HEK293 (cell line): ENCODE data around the gene ODR4.

ENCODE experiments used
- CTCF ChIA-PET: fragments of 350-600 bp; formaldehyde crosslinking; extraction: SDS; loops from one replicate; lab custom pipeline; 2021; ENCODE audit warnings: antibody characterized with exemption; lab: Yijun Ruan, JAX
- POLR2A ChIA-PET: fragments of 300-600 bp; formaldehyde crosslinking; extraction: SDS; loops from one replicate; lab custom pipeline; 2020; ENCODE audit warnings: antibody characterized with exemption, inconsistent platforms; lab: Yijun Ruan, JAX
- H3K27ac ChIP-seq: fragments of 200-500 bp; sonication (Bioruptor generic); 2 replicates; pipeline ENCODE4 v1.5.1; 2014; ENCODE audit warnings: low read depth, low read length, control low read depth, inconsistent platforms; ENCODE audit errors: extremely low read depth
- H3K36me3 ChIP-seq, 2 experiments: fragments of 200-500 bp in 1 of 2; sonication (Bioruptor generic) in 1 of 2; 1 replicate in 1 of 2; 2 replicates in 1 of 2; pipeline ENCODE4 v1.5.1; 2014 to 2017; ENCODE audit warnings: inconsistent platforms in 2 of 2, low read length in 2 of 2; ENCODE audit not compliant: control insufficient read depth in 2 of 2, insufficient read depth in 1 of 2
- H3K4me1 ChIP-seq: fragments of 200-500 bp; sonication (Bioruptor generic); 2 replicates; pipeline ENCODE4 v1.5.1; 2014; ENCODE audit warnings: mild to moderate bottlenecking, low read length, inconsistent platforms; ENCODE audit not compliant: control insufficient read depth, insufficient read depth
- H3K4me3 ChIP-seq: 2 replicates; pipeline ENCODE4 v1.5.1; 2011; ENCODE audit warnings: low read depth, mild to moderate bottlenecking, control low read depth, low read length, moderate library complexity
- H3K9me3 ChIP-seq: fragments of 200-500 bp; sonication (Bioruptor generic); 2 replicates; pipeline ENCODE4 v1.5.1; 2014; ENCODE audit warnings: low read depth, low read length, inconsistent platforms; ENCODE audit not compliant: control insufficient read depth, insufficient read depth
- HOXD13 ChIP-seq: sonication (generic); formaldehyde crosslinking; IDR thresholded peaks from 2 replicates; pipeline ENCODE4 v1.8.0; 2022; ENCODE audit warnings: missing genetic modification reagents, borderline replicate concordance
- KLF8 ChIP-seq: fragments of 450-650 bp; formaldehyde crosslinking; IDR thresholded peaks from 2 replicates; pipeline ENCODE4 v1.5.1; 2016; ENCODE audit warnings: missing biosample characterization, missing genetic modification characterization
- SCRT1 ChIP-seq: fragments of 450-650 bp; formaldehyde crosslinking; IDR thresholded peaks from 2 replicates; pipeline ENCODE4 v1.5.1; 2016; ENCODE audit warnings: missing biosample characterization, missing genetic modification characterization, borderline replicate concordance
- TRIM28 ChIP-seq: IDR thresholded peaks from 2 replicates; pipeline ENCODE4 v1.6.1; 2011; ENCODE audit warnings: low read length, control low read depth, borderline replicate concordance
- ZBTB21 ChIP-seq: fragments of 450-650 bp; formaldehyde crosslinking; IDR thresholded peaks from 2 replicates; pipeline ENCODE4 v1.5.1; 2017; ENCODE audit warnings: missing biosample characterization, missing genetic modification characterization
- ZNF146 ChIP-seq: fragments of 450-650 bp; formaldehyde crosslinking; IDR thresholded peaks from 2 replicates; pipeline ENCODE4 v1.5.1; 2016; ENCODE audit warnings: missing biosample characterization, missing genetic modification characterization
- ZNF202 ChIP-seq: fragments of 450-650 bp; formaldehyde crosslinking; IDR thresholded peaks from 2 replicates; pipeline ENCODE4 v1.5.1; 2016; ENCODE audit warnings: missing biosample characterization, missing genetic modification characterization, borderline replicate concordance
- ZNF211 ChIP-seq: fragments of 450-650 bp; formaldehyde crosslinking; IDR thresholded peaks from 2 replicates; pipeline ENCODE4 v1.5.1; 2016; ENCODE audit warnings: low read depth, missing biosample characterization, missing genetic modification characterization
- ZNF311 ChIP-seq: fragments of 450-650 bp; formaldehyde crosslinking; IDR thresholded peaks from 2 replicates; pipeline ENCODE4 v1.5.1; 2017; ENCODE audit warnings: missing biosample characterization, missing genetic modification characterization, borderline replicate concordance
- ZNF366 ChIP-seq: fragments of 450-650 bp; formaldehyde crosslinking; conservative IDR thresholded peaks from 2 replicates; pipeline ENCODE4 v1.5.1; 2016; ENCODE audit warnings: missing biosample characterization, missing genetic modification characterization
- ZNF416 ChIP-seq: fragments of 450-650 bp; formaldehyde crosslinking; IDR thresholded peaks from 2 replicates; pipeline ENCODE4 v1.5.1; 2016; ENCODE audit warnings: missing biosample characterization, missing genetic modification characterization
- ZNF426 ChIP-seq: fragments of 450-650 bp; formaldehyde crosslinking; IDR thresholded peaks from 2 replicates; pipeline ENCODE4 v1.5.1; 2017; ENCODE audit warnings: missing biosample characterization, missing genetic modification characterization, mild to moderate bottlenecking, inconsistent platforms, moderate library complexity
- ZNF529 ChIP-seq: fragments of 450-650 bp; formaldehyde crosslinking; IDR thresholded peaks from 2 replicates; pipeline ENCODE4 v1.5.1; 2017; ENCODE audit warnings: missing genetic modification characterization, missing biosample characterization; ENCODE audit not compliant: insufficient replicate concordance
- ZNF624 ChIP-seq: fragments of 450-650 bp; formaldehyde crosslinking; IDR thresholded peaks from 2 replicates; pipeline ENCODE4 v1.5.1; 2017; ENCODE audit warnings: missing biosample characterization, missing genetic modification characterization
- ZNF658 ChIP-seq: fragments of 450-650 bp; formaldehyde crosslinking; IDR thresholded peaks from 2 replicates; pipeline ENCODE4; 2016; ENCODE audit warnings: missing biosample characterization, missing genetic modification characterization
- ZNF664 ChIP-seq: fragments of 450-650 bp; formaldehyde crosslinking; IDR thresholded peaks from 2 replicates; pipeline ENCODE4 v1.5.1; 2016; ENCODE audit warnings: missing biosample characterization, missing genetic modification characterization
- ZNF768 ChIP-seq: fragments of 450-650 bp; formaldehyde crosslinking; IDR thresholded peaks from 2 replicates; pipeline ENCODE4 v1.5.1; 2018; ENCODE audit warnings: missing biosample characterization, mild to moderate bottlenecking, missing genetic modification characterization
- ZNF776 ChIP-seq: fragments of 450-650 bp; formaldehyde crosslinking; IDR thresholded peaks from 2 replicates; pipeline ENCODE4 v1.5.0; 2017; ENCODE audit warnings: missing biosample characterization, missing genetic modification characterization, borderline replicate concordance
- ZNF791 ChIP-seq: fragments of 450-650 bp; formaldehyde crosslinking; IDR thresholded peaks from 2 replicates; pipeline ENCODE4 v1.5.1; 2016; ENCODE audit warnings: missing biosample characterization, missing genetic modification characterization
- TF ChIP-seq, protein P1 (sequence below): fragments of 450-650 bp; formaldehyde crosslinking; IDR thresholded peaks from 2 replicates; pipeline ENCODE4 v1.5.1; 2016; ENCODE audit warnings: missing biosample characterization, missing genetic modification characterization
- TF ChIP-seq, protein P2 (sequence below): fragments of 450-650 bp; formaldehyde crosslinking; IDR thresholded peaks from 2 replicates; pipeline ENCODE4 v1.5.1; 2016; ENCODE audit warnings: missing biosample characterization, missing genetic modification characterization
- TF ChIP-seq, protein P3 (sequence below): fragments of 450-650 bp; formaldehyde crosslinking; conservative IDR thresholded peaks from 2 replicates; pipeline ENCODE4 v1.5.1; 2016; ENCODE audit warnings: low read depth, missing biosample characterization, missing genetic modification characterization
- TF ChIP-seq, protein P4 (sequence below): fragments of 450-650 bp; formaldehyde crosslinking; IDR thresholded peaks from 2 replicates; pipeline ENCODE4 v1.5.1; 2016; ENCODE audit warnings: missing biosample characterization, missing genetic modification characterization
- TF ChIP-seq, protein P5 (sequence below): fragments of 450-650 bp; formaldehyde crosslinking; IDR thresholded peaks from 2 replicates; pipeline ENCODE4 v1.5.1; 2016; ENCODE audit warnings: missing biosample characterization, missing genetic modification characterization, low read depth

The ODR4 gene

DNA sequence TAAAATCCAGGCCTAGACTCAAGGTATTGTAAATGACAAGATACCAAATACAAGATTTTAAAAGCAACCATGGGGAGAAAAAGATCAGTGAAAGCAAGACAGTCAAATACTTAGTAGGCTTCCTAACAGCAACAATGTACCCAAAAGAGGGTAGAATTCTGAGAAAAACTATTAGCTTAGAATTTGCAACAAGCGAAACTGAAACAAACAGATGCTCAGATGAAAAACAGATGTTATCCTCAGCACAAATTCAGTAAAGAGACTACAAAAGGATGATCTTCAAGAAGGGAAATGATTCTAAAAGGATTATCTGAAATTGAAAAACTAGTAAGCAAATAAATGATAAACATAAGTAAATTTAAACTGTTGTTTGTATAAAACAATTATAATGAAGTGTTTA is 45.3 kb downstream of the ODR4 start:
- no peak overlapping the region for H3K27ac ChIP-seq
- ChIA-PET POLR2A (no interaction called here), CTCF (interaction anchor here (0.6 kb wide), 2 partner anchors 10 to 17 kb away, joined by 3 read pairs; no protein-coding TSS in a partner anchor)
- no peaks in the 10 kb centered on the region for H3K9me3 ChIP-seq
- peaks cover 10 to 15% of the 10 kb centered on the region in 2 experiments for H3K36me3 ChIP-seq
- no peak overlapping the region for H3K4me3 ChIP-seq
- no peak for TF ChIP-seq ZNF426
- TF ChIP-seq KLF8 (tag by site-specific recombination): no peak
- TF ChIP-seq ZNF791 (tag by site-specific recombination): no peak
- TF ChIP-seq, protein P1, sequence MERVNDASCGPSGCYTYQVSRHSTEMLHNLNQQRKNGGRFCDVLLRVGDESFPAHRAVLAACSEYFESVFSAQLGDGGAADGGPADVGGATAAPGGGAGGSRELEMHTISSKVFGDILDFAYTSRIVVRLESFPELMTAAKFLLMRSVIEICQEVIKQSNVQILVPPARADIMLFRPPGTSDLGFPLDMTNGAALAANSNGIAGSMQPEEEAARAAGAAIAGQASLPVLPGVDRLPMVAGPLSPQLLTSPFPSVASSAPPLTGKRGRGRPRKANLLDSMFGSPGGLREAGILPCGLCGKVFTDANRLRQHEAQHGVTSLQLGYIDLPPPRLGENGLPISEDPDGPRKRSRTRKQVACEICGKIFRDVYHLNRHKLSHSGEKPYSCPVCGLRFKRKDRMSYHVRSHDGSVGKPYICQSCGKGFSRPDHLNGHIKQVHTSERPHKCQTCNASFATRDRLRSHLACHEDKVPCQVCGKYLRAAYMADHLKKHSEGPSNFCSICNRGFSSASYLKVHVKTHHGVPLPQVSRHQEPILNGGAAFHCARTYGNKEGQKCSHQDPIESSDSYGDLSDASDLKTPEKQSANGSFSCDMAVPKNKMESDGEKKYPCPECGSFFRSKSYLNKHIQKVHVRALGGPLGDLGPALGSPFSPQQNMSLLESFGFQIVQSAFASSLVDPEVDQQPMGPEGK (tag by site-specific recombination): no peak
- no peak for TF ChIP-seq ZNF658 (tag by site-specific recombination)
- no peak for TF ChIP-seq ZNF664 (tag by site-specific recombination)
- TF ChIP-seq ZNF776: no peak
- TF ChIP-seq ZNF366: no peak
- no peak for TF ChIP-seq ZNF146
- TF ChIP-seq ZBTB21 (tag by site-specific recombination): no peak
- TF ChIP-seq, protein P2, sequence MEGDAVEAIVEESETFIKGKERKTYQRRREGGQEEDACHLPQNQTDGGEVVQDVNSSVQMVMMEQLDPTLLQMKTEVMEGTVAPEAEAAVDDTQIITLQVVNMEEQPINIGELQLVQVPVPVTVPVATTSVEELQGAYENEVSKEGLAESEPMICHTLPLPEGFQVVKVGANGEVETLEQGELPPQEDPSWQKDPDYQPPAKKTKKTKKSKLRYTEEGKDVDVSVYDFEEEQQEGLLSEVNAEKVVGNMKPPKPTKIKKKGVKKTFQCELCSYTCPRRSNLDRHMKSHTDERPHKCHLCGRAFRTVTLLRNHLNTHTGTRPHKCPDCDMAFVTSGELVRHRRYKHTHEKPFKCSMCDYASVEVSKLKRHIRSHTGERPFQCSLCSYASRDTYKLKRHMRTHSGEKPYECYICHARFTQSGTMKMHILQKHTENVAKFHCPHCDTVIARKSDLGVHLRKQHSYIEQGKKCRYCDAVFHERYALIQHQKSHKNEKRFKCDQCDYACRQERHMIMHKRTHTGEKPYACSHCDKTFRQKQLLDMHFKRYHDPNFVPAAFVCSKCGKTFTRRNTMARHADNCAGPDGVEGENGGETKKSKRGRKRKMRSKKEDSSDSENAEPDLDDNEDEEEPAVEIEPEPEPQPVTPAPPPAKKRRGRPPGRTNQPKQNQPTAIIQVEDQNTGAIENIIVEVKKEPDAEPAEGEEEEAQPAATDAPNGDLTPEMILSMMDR: no peak
- no peak for TF ChIP-seq ZNF311 (tag by site-specific recombination)
- TF ChIP-seq, protein P3, sequence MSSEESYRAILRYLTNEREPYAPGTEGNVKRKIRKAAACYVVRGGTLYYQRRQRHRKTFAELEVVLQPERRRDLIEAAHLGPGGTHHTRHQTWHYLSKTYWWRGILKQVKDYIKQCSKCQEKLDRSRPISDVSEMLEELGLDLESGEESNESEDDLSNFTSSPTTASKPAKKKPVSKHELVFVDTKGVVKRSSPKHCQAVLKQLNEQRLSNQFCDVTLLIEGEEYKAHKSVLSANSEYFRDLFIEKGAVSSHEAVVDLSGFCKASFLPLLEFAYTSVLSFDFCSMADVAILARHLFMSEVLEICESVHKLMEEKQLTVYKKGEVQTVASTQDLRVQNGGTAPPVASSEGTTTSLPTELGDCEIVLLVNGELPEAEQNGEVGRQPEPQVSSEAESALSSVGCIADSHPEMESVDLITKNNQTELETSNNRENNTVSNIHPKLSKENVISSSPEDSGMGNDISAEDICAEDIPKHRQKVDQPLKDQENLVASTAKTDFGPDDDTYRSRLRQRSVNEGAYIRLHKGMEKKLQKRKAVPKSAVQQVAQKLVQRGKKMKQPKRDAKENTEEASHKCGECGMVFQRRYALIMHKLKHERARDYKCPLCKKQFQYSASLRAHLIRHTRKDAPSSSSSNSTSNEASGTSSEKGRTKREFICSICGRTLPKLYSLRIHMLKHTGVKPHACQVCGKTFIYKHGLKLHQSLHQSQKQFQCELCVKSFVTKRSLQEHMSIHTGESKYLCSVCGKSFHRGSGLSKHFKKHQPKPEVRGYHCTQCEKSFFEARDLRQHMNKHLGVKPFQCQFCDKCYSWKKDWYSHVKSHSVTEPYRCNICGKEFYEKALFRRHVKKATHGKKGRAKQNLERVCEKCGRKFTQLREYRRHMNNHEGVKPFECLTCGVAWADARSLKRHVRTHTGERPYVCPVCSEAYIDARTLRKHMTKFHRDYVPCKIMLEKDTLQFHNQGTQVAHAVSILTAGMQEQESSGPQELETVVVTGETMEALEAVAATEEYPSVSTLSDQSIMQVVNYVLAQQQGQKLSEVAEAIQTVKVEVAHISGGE (tag by site-specific recombination): no peak
- TF ChIP-seq SCRT1 (tag by site-specific recombination): no peak
- no peak for TF ChIP-seq ZNF202 (tag by site-specific recombination)
- TF ChIP-seq ZNF768 (tag by site-specific recombination): no peak
- TF ChIP-seq HOXD13 (CRISPR knock-in tag): no peak
- no peak for TF ChIP-seq ZNF529 (tag by site-specific recombination)
- TF ChIP-seq ZNF211 (tag by site-specific recombination): no peak
- no peak for TF ChIP-seq TRIM28
- H3K4me1 ChIP-seq: peaks cover 2% of the 10 kb centered on the region; the same call in 1 of the 2 replicates

DNA sequence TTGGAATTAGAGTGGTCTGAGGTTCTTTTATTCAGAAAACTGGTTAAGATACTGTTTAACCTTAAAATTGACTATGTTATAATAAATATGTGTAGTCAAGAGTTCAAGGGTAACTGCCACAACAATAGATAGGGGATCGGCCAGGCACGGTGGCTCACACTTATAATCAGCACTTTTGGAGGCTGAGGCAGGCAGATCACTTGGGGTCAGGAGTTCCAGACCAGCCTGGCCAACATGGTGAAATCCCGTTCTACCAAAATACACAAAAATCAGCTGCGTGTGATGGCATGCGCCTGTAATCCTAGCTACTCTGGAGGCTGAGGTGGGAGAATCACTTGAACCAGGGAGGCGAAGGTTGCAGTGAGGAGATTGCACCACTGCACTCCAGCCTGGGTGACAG is 45.8 kb downstream of the ODR4 start:
- no peaks in the 10 kb centered on the region for H3K9me3 ChIP-seq
- ChIA-PET CTCF (interaction anchor here (0.6 kb wide), 1 partner anchor 10 kb away, joined by 3 read pairs; no protein-coding TSS in a partner anchor), POLR2A (no interaction called here)
- peaks cover 2% of the 10 kb centered on the region; the same call in 1 of the 2 replicates for H3K4me1 ChIP-seq
- no peak for TF ChIP-seq ZNF416
- TF ChIP-seq, protein P4, sequence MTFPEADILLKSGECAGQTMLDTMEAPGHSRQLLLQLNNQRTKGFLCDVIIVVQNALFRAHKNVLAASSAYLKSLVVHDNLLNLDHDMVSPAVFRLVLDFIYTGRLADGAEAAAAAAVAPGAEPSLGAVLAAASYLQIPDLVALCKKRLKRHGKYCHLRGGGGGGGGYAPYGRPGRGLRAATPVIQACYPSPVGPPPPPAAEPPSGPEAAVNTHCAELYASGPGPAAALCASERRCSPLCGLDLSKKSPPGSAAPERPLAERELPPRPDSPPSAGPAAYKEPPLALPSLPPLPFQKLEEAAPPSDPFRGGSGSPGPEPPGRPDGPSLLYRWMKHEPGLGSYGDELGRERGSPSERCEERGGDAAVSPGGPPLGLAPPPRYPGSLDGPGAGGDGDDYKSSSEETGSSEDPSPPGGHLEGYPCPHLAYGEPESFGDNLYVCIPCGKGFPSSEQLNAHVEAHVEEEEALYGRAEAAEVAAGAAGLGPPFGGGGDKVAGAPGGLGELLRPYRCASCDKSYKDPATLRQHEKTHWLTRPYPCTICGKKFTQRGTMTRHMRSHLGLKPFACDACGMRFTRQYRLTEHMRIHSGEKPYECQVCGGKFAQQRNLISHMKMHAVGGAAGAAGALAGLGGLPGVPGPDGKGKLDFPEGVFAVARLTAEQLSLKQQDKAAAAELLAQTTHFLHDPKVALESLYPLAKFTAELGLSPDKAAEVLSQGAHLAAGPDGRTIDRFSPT: no peak
- no peak for TF ChIP-seq ZNF624 (tag by site-specific recombination)
- TF ChIP-seq, protein P5, sequence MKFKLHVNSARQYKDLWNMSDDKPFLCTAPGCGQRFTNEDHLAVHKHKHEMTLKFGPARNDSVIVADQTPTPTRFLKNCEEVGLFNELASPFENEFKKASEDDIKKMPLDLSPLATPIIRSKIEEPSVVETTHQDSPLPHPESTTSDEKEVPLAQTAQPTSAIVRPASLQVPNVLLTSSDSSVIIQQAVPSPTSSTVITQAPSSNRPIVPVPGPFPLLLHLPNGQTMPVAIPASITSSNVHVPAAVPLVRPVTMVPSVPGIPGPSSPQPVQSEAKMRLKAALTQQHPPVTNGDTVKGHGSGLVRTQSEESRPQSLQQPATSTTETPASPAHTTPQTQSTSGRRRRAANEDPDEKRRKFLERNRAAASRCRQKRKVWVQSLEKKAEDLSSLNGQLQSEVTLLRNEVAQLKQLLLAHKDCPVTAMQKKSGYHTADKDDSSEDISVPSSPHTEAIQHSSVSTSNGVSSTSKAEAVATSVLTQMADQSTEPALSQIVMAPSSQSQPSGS: no peak
- H3K27ac ChIP-seq: no peak overlapping the region
- peaks cover 10 to 15% of the 10 kb centered on the region in 2 experiments for H3K36me3 ChIP-seq
- no peak overlapping the region for H3K4me3 ChIP-seq
